GM19351 (cell line): ENCODE data around the gene PBX4.
A peak's percentile ranks its signal among the peaks of the same experiment; 100 is the strongest.

Experiments
- ATAC-seq: cut with Tn5 transposase; IDR thresholded peaks from one replicate; pipeline ENCODE4 v1.9.1; 2021; ENCODE audit warnings: mild to moderate bottlenecking, moderate library complexity; ENCODE audit not compliant: unreplicated experiment

Gene PBX4

DNA sequence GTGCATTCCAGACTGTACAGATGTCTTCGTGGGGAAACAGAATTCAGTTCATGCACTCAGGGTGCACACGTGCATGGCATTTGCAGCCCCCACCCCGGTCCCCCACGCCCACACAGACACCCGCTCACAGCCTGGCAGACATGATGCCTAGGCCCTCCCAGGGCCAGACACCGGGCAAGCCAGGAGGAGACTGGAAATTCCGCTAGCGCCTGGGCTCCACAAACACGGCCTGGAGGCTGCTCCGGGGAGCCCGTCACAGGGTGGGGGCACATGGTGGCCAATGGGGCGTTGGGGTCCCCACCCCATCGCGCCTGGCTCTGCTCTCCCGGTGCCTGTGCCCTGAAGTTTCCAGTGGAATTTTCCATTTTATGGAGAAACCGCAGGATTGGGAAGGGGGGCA lies 76.9 kb downstream of the PBX4 start:
- ATAC-seq = no peak

DNA sequence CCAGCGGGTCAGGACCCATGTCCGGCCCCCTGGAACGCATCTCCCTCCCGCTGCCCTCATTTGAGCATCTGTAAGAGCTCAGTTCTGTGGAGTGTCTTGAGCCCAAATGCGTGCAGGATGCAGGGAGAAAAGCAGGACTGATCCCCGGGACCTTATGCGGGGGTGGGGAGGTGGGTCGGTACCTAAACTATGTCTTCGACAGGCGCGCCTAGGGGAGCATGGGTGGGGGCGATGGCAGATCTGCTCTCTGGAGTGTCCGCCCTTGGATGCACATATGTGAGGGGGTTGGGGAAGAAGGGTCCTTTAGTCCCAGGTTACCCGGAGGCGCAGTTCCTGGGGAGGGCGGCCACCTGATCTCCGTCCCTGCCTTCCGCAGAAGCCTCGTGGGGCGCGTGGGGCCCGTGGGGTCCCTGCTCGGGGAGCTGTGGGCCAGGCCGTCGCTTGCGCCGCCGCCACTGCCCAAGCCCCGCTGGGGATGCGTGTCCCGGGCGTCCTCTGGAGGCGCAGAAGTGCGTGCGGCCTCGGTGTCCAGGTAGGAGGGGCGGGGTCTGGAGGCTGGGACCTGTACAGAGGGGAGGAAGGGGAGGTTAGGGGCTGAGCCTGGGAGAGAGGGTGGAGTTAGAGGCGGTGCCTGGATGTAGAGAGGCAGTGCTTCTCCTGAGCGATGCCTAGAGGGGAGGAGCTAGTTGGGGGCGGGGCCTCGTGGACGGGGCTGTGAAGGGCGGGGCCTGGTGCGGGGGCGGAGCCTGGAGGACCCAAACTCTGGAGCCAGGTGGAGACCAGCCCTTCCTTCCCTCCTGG lies 77.6 kb downstream of the PBX4 start:
- ATAC-seq = peak; percentile 72

DNA sequence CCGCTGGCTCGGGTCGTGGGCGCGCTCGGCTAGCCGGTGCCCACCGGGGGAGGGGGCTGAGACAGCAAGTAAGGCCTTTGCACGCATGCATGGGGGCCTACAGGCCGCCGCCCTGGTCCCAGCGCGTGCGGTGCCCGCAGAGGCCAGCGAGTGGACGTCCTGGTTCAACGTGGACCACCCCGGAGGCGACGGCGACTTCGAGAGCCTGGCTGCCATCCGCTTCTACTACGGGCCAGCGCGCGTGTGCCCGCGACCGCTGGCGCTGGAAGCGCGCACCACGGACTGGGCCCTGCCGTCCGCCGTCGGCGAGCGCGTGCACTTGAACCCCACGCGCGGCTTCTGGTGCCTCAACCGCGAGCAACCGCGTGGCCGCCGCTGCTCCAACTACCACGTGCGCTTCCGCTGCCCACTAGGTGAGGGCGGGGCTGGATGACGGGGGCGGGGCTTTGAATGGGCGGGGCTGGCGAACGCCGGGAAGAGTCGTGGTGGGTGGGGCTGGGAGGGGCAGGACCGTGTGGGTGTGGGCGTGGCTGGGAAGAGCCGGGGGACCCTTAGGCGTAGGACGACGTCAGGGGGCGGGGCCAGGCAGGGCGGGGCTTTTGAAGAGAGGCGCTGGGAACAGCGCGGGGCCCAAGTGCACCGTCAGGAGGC lies 78.3 kb downstream of the PBX4 start:
- ATAC-seq = no peak

DNA sequence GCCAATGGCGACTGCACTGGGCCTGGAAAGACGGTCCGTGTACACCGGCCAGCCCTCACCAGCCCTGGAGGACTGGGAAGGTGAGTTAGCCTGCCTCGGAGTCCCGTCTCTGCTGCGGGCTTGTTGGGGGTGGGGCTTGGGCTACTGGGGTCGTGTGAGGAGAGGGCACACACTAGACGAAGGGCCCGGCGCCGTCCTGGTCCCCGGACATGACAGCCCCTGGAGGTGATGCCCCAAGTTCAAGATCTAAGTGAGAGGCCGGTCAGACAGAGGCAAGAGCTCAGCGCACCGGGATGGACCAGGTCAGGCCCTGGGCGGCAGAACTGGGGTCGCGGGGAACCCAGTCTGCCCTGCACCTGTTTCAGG lies 78.8 kb downstream of the PBX4 start:
- ATAC-seq = no peak

DNA sequence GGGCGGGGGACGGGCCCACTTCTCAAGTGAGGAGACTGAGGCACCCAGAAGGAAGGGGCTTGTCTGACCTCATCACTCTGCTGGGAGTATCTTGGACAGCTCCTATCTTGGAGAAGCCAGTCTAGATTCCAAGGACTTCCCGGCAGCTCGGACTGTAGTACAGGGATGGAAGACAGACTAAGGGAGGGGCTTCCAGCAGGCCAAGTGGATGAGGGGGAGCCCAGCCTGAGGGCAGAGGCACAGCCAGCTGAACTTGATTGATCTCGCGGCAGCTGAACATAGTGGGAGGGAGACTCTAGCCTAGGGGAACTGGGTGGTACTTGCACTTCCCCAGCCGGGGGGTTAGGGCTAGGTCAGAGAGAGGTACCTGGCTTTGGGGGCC lies 79.7 kb downstream of the PBX4 start:
- no peak for ATAC-seq

DNA sequence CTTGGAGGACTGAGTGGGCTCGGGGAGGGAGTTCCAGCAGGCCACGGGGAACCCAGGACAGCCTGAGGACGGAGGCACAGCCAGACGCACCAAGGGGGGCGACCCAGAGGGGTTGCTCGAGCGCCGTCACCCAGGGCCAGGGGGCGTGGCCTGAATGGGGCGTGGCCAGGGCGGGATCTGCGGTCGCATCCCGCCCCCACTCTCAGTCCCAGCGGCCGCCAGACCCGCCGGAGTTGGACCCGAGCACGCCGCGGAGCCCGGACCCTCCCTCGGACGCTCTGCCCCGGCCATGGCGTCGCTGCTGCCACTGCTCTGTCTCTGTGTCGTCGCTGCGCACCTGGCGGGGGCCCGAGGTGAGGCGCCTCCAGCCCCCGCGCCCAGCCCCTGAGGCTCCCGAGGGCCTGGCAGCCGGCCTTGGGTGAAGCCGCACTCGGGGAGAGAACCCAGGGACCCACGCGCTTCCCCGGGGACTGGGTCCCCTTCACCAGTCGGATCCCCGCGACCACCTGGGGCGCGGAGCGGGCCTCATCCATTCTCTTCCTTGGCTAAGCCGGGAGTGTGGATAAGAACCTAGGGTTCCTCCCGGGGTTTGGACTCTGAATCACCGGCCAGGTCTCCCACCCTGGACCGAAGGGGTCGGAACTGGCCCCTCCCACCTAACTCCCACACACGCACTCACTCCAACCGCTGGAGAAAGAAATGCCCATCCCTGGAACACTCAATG lies 80.3 kb downstream of the PBX4 start, which contains the start of gene CILP2:
Gene CILP2 (plus strand): TSS at position 205 of the 724 bp plus-strand sequence. CDS start 85 bp downstream, at position 290.
- ATAC-seq = no peak

DNA sequence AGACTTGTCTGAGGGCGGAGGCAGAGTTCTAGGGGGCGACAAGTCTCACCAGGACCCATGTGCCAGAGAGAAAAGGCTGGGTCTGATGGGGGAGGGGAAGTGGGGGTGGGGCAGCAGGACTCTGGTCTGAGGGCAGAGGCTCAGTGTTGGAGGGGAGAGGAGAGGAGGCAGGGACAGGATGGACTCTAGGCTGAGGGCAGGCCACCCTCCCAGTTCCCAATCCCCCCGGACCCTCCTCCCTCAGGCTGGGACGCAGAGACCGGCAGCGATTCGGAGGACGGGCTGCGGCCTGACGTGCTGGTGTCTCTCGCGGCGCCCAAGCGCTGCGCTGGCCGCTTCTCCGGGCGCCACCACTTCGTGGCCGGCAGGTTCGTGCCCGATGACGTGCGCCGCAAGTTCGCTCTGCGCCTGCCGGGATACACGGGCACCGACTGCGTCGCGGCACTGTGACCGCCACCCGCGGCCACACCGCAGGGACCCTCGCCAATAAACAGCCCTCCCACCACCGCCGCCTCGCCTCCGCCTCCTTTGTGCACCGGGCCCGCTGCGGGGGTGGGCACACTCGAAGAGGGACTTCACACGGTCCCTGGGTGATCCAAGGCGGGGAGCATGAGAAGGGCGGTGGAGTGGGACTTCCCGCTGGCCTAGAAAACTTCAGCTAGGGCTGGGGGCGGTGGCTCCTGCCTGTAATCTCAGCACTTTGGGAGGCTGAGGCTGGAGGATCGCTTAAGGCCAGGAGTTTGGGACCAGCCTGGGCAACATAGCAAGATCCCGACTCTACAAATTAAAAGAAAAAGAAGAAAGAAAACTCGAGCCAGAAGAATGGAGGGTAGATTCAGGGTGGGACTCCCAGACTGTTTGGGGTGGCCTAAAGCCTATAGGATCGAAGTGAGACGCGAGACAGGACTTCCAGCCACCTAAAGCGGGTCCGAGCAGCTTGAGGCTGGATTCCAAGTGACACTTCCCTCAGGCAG lies 81.1 kb downstream of the PBX4 start:
- no peak for ATAC-seq

DNA sequence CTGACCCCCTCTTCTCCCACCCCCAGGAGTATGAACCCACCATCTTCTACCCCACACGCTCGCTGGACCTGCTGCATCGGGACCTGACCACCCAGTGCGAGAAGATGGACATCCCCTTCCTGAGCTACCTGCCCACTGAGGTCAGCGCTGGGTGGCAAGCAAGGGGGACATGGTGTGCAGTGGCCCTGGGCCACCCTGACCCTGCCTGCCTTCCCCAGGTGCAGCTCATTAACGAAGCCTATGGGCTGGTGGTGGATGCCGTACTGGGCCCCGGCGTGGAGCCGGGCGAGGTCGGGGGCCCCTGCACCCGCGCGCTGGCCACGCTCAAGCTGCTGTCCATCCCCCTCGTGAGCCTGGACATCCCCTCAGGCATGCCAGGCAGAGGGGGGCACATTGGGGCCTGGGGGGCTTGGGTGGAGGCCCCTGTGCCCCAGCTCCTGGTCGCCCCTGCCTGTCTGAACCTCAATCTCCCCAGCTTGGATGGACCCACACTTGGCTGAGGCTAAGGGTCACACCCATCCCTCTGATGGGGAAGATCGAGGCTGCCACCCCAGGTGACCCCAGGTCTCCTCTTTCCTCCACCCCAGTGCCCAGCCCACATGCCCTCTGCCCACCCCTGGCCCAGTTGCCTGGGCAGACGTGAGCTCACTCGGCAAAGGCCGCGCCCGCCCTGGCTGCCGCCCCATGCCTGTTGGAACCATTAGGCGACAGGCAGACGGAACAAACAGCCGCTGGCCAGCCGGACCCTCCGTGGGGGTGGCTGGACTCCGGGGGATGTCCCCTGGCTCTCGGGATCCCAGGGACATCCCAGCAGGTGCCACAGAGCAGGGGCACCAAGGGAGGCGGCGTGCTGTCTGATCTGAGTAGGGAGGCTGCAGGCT lies 82.9 kb downstream of the PBX4 start:
- no peak for ATAC-seq

DNA sequence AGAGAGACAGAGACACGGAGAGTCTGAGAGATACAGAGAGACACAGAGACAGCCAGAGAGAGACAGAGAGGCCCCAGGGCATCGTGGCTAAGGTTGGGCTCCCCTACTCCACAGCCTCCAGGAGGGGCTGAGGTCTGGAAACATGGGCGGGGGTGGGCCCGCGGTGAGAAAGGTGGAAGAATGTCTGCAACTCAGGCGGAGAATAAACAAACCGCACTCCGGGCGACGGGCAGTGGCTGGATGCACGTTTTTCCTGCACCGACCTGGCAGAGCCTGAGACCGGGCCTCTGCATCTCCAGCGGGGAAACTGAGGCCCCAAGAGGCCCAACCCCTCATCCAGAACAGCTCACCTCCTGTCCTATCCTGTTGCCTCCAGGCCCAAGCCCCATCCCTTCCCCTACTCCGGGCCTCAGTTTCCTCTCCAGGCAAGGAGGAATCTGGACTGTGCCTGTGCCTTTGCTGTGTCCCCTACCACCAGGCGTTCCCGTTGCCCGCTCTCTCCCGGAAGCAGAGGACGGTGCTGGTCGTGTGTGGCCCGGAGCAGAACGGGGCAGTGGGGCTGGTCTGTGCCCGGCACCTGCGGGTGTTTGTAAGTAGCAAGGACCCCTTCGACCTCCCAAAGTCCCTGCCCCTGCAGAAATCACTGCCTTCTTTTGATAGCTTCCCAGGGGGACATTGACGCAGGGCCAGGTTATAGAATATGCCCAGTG lies 83.8 kb downstream of the PBX4 start:
- ATAC-seq = no peak

DNA sequence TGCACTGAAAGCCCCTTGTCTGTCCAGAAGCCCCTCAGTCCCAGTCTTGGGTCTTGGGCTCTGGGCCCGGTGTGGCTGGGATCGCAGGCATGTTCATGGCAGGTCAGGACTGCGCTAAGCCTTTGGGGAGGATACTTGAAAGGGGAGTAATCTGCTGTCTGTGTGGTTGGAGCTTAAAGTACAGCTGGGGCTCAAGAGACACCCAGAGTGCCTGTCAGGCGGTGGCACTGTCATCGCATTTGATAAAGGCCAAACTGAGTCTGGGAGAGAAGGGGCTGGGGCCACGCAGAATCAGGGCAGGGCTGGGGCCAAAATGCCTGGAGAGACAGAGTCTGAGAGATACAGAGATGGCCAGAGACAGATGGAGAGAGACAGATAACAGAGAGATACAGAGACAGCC lies 84.6 kb downstream of the PBX4 start:
- no peak for ATAC-seq

DNA sequence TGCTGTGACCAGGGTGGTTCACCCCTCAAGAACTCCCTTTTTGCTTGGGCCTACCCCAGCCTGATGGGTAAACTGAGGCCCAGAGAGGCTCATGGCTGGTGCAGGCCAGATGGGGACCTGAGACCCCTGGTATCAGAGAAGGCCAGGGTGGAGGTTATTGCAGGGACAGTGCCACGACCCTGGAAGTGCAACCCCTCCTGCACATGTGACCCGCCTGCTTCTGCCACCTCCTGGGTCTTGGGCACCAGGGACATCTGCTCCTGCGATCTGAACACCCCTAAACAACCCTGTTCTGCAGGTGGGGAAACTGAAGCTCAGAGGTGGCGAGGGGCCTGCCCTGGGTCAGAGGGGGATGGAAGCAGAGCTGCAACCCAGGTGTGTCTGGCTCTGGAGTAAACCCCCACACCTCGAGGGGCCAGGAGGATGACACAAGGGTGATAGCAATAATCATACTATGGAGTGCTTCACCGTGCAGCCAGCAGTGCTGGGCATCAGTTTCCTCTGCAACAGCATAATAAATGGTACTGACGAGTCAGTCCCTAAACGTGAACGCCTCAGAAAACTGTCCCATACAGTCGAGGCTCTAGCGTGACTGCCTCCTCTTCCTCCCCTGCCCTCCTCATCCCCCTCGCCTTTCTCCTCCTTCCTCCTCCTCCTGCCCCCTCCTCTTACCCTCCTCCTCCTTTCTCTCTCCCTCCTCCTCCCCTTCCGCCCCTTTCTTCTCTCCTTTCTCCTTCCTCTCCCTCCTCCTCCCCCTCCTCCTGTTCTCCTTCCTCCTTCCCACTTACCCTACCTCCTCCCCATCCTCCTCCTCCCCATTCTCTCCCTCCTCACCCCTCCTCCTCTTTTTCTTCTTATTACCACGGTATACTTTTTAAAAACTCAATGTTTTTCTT lies 85.4 kb downstream of the PBX4 start:
- ATAC-seq = no peak

DNA sequence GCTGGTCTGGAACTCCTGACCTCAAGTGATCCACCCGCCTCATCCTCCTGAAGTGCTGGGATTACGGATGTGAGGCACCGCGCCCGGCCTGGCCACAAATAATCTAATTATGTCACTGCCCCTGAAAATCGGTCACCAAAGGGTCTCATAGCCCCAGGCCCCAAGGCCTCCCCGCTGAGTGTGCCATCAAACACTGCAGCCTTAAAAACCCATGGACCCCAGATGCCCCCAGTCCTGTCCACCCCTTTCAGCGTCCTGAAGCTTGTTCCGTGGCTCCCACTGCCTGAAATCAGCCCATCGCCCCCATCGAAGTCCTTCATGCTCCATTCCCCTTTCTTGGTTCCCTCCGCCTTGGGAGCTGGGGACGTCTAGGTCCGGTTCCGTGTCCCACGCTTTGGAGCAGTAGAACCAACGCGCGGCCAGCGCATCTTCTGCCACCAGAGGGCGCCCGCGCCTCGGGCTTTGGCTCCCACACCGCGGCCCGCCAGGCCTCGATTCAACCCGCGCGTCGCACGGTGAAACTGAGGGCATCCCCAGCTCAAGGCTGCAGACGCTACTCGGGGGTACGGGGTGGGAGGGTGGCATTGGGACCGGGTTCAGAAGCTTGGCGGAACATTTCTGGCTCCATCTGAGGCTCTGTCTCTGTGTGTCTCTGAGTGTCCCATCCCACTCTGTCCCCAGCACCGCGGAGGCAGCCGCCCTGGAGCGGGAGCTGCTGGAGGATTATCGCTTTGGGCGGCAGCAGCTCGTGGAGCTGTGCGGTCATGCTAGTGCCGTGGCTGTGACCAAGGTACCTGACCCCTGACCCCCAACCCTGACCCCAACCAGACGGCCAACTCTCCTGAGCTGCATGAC lies 86.3 kb downstream of the PBX4 start:
- ATAC-seq = no peak

DNA sequence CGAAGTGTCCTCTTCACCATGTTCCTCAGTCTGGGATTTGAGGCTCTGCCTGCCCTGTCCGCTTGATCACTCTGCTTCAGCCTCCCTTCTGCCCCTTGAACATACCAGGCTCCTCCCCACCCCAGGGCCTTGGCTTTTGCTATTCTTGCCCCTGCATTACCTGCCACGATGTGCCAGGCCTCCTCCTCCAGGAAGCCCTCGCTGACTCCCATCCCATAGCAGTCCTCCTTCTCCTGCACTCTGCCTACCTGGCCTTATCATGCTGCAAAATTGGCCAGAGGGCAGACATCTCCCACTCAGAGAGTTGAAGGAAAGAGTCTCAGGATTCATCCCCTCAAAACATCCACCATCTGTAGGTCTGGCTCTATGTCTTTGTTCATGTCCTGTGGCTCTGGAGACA lies 87.6 kb downstream of the PBX4 start:
- no peak for ATAC-seq

DNA sequence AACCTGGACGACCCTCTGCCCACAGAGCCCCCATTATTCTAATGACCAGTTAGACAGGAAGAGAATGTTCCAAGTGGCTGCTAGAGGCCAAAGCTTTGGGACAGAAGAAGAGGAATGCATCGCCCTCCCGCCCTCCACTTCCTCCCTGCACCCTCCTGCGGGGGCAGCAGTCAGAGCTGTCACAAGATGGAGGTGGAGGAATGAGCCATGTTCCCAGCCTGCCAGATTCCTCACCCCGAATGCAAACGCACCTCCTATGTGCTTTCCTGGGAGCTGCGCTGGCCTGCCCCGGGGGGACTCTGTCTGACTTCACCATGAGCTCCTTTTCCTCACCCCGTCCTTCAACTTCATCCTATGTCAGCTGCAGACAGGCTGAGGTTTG lies 88.1 kb downstream of the PBX4 start:
- ATAC-seq = no peak

DNA sequence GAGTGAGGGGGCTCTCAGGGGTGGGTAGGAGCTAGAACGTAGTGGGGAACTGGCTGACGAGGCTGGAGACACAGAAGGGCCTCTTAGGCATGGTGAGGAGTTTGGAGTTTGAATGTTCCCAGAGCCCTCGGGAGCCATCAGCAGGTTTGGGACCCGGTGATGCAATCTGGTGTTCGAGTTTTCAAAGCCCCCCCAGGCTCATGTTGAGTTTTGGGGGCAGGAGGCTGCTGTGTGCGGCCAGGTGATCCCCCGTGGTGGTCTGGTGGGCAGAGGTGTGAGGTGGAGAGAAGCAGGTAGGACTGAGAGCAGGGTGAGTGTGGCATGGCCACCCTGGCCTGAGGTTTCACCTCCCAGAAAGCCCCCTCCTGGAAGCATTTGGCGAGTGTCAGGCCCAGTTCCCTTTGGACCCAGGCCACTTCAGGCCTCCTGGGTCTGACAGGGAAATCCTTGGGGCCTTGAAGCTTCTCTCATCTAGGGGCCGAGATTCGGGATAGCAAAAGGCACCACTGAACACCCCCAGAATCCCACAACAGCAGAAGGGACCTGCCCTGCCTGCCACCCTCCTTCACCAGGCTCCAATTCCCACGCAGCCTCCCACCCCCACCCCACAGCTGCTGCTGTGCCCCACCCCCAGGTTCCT lies 88.6 kb downstream of the PBX4 start:
- no peak for ATAC-seq

DNA sequence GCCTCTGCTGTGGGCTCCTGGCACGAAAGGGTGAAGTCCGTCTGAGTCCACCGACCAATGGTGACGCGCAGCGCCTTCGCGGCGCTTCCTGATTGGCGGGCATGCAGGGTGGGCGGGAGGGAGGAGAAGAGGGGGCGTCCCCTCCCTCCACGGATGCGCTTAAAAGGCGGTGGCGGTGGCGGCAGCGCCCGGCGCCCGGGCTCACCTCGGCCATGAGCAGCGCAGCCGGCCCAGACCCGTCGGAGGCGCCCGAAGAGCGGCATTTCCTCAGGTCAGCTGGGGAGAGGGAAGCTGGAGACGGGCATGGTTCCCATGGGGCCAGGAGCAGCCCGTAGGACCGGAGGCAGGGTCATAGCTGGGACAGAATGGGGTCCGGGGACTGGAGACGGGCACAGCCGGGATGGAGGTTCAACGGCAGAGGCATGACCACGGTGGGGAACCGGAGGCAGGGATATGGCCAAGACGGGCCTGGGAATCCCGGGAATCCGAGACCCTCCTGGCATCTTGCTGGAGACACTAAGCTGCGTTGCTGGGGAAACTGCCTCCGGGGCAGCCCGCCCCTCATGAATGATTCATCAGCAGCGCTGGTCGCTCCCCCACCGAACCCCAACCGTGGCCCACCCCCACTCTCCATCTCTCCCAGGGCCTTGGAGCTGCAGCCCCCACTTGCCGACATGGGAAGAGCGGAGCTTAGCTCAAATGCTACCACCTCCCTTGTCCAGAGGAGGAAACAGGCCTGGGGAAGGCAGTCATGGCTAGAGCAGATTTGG lies 89.6 kb downstream of the PBX4 start, which contains the start of gene YJEFN3:
Gene YJEFN3 (plus strand): TSS at position 191 of the 770 bp plus-strand sequence. CDS start 22 bp downstream, at position 213.
- ATAC-seq = no peak
